HCT116 (cell line): Measurements from ENCODE around the gene TREML1.

Experiments
- CEBPB ChIP-seq: IDR thresholded peaks from 2 replicates; pipeline ENCODE4 v1.6.1; 2012; ENCODE audit warnings: low read depth
- CTCF ChIP-seq, 3 experiments: fragments of 200-600 bp in 1 of 3; sonication (generic) in 1 of 3; IDR thresholded peaks in 2 of 3; conservative IDR thresholded peaks in 1 of 3; 2 replicates each; pipeline ENCODE4 v1.5.1; 2012 to 2017; ENCODE audit warnings: low read depth in 2 of 3, low read length in 2 of 3, antibody characterized with exemption in 1 of 3, borderline replicate concordance in 1 of 3, control low read depth in 1 of 3, mild to moderate bottlenecking in 1 of 3, mixed read lengths in 1 of 3, mixed run types in 1 of 3, moderate library complexity in 1 of 3; ENCODE audit not compliant: insufficient read depth in 1 of 3
- EZH2 ChIP-seq: fragments of 200-600 bp; sonication (generic); IDR thresholded peaks from 2 replicates; pipeline ENCODE4 v1.6.1; 2017; ENCODE audit warnings: antibody characterized with exemption, mixed run types
- EZH2phosphoT487 ChIP-seq: fragments of 200-600 bp; IDR thresholded peaks from 2 replicates; pipeline ENCODE4 v1.6.1; 2018; ENCODE audit warnings: antibody characterized with exemption, borderline replicate concordance
- JUND ChIP-seq: IDR thresholded peaks from 2 replicates; pipeline ENCODE4 v1.6.1; 2012
- POLR2A ChIP-seq: IDR thresholded peaks from 2 replicates; pipeline ENCODE4 v1.7.0; 2011; ENCODE audit warnings: borderline replicate concordance; ENCODE audit not compliant: insufficient read depth, insufficient read length; ENCODE audit errors: extremely low read depth
- POLR2AphosphoS5 ChIP-seq: IDR thresholded peaks from 2 replicates; pipeline ENCODE4 v1.6.1; 2011; ENCODE audit warnings: mild to moderate bottlenecking, low read depth, low read length, moderate library complexity
- RAD21 ChIP-seq: IDR thresholded peaks from 2 replicates; pipeline ENCODE4 v1.6.1; 2012; ENCODE audit warnings: low read depth, mild to moderate bottlenecking
- REST ChIP-seq: IDR thresholded peaks from 2 replicates; pipeline ENCODE4 v1.6.1; 2012; ENCODE audit warnings: low read depth
- SIN3A ChIP-seq: IDR thresholded peaks from 2 replicates; pipeline ENCODE4 v1.6.1; 2012; ENCODE audit warnings: low read depth
- SP1 ChIP-seq: IDR thresholded peaks from 2 replicates; pipeline ENCODE4 v1.6.1; 2012; ENCODE audit warnings: low read depth
- ZFX ChIP-seq: fragments of 450-650 bp; IDR thresholded peaks from 2 replicates; pipeline ENCODE4 v1.6.1; 2017
- ZNF274 ChIP-seq: fragments of 200-500 bp; sonication (Bioruptor generic); IDR thresholded peaks from 2 replicates; pipeline ENCODE4 v1.6.1; 2014; ENCODE audit warnings: mild to moderate bottlenecking, low read depth, low read length, inconsistent platforms

GRCh38 chr6:41193884-41194283, 39.7 kb upstream of the TREML1 start:
- no peak for TF ChIP-seq EZH2
- no peak for TF ChIP-seq SP1
- no peak for TF ChIP-seq RAD21
- TF ChIP-seq POLR2A, result no peak
- TF ChIP-seq CEBPB, result no peak
- TF ChIP-seq ZFX, result no peak
- no peak for TF ChIP-seq ZNF274
- no peak for TF ChIP-seq EZH2phosphoT487
- no peak for TF ChIP-seq CTCF (IDR thresholded peaks at IDR 0.05 in 2 of 3, conservative IDR thresholded peaks at IDR 0.05 in 1 of 3; ENCODE audit: borderline replicate concordance in 1 of 3, insufficient read depth in 1 of 3, low read depth in 2 of 3, low read length in 2 of 3)
- no peak for TF ChIP-seq REST
- TF ChIP-seq SIN3A, result no peak
- no peak for TF ChIP-seq POLR2AphosphoS5
- no peak for TF ChIP-seq JUND
